ENCODE results near the gene TNPO3. TPM values are rescaled to one million over a fixed set of nuclear protein-coding genes. Genes with fewer than 3 reads are reported as not detected.
A peak's percentile ranks its signal among the peaks of the same experiment; 100 is the strongest.

TNPO3 gene
- polyA plus RNA-seq, 3 donors = 44.7 to 49.3 (median 46.7) TPM

DNA sequence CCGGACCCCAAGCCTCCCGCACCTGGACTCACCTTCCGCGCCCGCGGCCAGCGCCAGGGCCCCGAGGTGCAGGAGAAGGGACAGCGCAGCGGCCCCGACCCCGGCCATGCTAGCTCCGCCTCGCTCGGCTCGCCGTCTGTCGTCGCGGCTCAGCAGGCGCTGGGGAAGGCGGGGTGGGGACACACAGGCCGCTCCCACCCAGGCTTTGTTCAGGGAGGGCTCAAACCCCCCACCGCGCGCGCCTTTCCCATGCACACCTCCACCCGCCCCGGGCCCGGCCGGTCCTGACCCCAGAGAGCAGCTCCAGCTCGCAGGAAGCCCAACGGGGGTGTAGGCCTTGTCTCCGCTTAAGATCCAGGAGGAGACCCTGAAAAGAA lies 144.4 kb downstream of the TNPO3 start, which contains the start of gene KCP:
Gene KCP, minus strand, starts transcription at position 141 of the 377 bp plus-strand sequence. Its CDS starts 33 bp downstream, at position 108.
- DNase-seq = peak; percentile 43

DNA sequence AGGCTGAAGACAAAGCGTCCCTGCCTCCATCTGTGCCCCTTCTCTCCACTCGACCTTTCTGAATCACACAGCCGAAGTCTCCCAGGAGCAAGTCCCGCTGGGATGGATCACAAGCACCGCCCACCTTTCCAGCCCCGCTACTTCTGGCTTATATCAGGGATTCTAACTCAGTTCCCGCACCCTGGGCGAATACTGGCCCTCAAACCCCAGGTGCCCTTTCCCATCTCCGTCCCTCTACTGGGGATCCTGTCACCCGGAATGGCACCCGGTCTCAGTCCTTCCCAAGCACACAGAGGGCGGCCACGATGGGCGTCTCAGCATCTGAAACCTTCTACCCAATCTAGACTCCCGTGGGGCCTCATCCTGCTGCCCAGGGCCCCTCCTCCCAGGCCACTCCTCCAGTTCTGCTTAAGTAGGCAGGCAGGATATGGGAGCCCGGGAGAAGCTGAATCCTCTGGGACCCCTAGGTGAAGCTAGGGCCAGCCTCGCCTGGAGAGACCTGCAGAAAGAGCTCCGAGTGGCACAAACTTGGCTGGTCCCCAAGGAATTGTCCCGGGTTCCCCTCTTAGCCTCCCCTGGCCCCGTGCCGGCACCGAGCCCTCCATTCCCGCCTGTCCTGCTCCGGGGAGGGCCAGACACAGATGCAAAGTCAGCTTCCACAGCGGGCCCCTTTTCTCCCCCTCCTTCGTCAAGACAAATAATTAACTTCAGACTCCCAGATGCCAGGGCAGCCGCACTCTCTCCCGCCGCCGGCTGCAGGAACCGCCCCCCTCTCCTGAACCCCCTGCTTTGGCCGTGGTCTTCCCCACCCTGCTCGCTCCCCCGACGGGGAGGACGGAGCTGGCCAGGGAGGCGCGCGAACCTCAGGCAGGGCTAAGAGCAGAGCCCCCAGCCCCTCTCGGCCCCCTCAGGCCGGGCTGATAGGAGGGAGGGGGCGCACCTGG lies 145.0 kb downstream of the TNPO3 start:
- DNase-seq = peak; percentile 82

DNA sequence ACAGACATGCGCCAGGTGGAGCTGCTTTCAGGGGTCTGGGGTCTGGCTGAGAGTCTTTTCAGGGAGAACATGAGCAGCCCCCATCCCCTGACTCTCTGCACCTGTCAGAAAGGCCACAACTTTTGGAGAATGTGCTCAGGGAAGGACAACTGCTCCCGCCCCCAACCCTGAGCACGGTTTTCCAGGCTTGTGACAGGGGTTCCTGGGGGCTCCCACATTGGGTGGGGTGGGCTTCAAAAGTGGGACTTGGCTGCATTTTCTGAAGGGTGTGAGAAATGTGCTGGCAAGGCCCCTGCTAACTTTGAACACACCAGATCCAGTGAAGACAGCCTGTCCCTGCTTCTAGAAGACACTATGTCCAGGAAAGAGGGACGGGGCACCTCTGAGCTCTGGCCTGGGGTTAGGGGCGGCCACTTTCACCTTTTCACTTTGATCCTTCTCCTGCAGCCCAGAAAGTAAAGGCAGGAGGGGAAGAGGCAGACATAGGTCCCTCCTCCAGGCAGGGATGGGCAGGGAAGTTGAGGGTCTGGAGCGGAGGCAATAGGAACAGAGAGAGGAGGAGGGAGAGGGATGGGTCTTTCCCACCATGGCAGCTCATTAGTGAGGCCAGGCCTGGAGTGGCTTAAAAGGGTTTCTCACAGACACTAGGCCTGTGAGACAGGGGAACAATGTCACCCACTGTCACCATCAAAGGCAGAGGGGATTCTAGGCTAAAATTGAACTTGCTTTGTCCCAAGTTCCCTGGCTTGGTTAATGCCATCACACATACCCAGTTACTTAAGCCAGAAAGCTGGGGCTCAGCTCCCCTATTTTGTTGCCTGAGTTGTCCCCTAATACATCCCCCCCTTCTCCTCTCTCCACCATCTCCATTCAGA lies 145.9 kb downstream of the TNPO3 start:
- DNase-seq = no peak

DNA sequence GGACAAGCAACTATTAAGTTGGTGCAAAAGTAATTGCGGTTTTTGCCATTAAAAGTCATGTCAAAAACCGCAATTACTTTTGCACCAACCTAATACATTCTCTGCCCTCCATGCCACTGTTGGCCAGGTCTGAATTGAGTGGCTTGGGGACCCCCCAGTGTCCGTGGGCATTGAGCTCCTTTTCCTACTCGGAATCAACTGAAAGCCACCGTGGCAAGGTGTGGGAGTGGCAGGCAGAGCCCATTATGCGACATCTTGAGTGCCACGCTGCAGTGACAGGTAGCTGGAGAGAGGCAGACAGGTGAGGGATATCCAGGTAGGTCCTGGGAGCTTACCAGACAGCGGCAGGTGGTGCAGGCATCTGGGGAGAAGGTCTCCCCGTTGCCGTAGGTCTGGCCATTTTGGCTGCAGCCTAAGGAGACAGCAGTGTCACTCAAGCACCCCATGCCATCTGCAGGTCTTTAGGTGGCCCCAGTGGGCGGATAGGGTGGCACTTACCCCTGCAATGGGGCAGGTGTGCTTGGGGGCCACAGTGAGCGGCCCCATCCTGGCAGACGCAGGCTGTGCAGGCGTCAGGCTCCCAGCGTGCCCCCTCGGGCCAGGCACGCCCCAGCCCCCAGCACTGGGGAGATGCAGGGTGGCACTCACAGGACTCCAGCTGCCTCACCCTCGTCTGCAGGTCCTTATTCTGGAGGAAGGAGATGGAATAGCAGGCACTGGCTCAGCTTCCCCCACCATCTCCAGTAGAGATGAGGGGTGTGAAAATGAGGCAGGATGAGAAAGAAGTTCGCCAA lies 147.9 kb downstream of the TNPO3 start:
- no peak for DNase-seq

DNA sequence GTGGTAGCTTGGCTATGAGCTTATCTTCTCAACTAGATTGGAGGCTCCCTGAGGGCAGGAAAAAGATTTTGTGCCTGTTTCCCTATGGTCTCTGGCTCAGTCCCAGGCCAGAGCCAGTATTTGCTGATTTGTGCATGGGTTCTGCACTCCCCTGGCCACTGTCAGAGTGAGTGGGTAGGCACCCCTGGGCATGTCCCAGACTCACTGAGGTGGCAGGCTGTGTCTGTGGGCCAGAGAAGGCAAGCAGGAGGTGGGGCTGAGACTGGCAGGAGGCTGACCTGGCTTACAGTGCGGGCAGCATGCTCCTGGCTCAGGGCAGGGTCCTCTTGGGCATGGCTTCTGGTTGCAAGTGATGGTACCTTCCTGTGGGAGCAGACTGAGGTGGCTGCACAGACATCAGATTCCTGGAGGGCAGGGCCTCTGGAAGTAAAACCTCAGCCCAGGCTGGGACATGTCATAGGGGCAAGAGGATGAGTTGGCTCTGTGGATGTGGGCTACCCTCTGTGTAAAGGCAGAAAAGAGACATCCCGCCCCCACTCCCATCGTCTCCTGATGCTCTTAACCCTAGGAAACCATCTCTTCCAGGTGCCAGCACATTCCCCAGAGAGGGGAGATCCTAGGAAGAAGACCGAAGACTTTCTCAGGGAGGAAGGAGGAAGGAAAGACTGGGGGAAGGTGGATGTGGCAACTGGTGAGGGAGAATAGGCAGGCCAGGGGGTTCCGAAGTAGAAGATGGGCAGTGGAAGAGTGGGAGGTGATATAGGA lies 148.7 kb downstream of the TNPO3 start:
- no peak for DNase-seq

DNA sequence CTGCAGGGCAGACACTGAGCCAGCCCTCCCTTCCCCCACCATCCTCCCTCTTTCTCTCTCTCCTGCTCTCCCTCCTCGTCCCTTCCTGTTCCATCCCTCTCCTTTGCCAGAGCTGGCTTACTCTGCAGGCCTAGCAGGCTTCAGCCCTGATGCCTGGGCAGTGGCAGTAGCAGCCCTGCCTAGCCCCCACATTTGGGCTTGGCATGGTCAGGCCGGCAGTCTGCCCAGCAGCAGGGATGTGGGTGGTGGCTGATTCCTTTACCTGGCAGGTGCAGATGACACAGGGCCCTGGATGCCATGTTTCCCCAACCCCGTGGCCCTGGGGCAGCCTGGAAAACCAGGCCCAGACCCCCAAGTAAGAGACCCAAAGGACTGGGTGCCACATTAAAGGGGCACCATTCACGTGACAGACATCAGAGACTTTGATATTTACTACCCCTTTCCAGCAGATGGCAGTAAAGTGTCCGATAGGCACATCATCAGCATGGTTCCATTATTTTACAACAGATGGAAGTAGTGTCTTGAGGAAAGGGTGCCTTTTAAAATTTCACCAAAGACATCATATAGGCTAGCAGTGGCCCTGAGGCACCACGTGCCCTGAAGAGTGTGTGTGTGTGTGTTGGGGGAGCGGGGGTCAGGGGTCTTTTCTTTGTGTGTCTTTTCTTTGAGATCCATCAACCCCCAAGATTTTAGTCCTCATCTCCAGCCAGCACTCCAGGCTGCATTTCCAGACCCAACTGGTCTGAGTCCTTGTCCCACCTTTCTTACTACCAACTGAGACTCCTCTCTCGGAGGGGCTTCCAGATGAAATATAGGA lies 150.3 kb downstream of the TNPO3 start:
- no peak for DNase-seq

Other genes starting within 250 kb of the TNPO3 start
- 10 to 100 TPM; 15.8 to 24.8 (median 18.6) TPM for gene FLNC, start 224.7 kb downstream of the TNPO3 start, polyA plus RNA-seq (ENCODE audit: insufficient read length in 3 of 3)
- gene ATP6V1F, start 192.3 kb downstream of the TNPO3 start, polyA plus RNA-seq (ENCODE audit: insufficient read length in 3 of 3) = 100 to 1,000 TPM; 232 to 280 (median 269) TPM
- gene KCP, start 144.4 kb downstream of the TNPO3 start, polyA plus RNA-seq (ENCODE audit: insufficient read length in 3 of 3) = 10 to 100 TPM; 20.7 to 34.5 (median 32.4) TPM
- gene IRF5, start 117.2 kb downstream of the TNPO3 start, polyA plus RNA-seq (ENCODE audit: insufficient read length in 3 of 3) = 10 to 100 TPM; 11.4 to 14.8 (median 12.4) TPM
- gene TSPAN33, start 89.6 kb upstream of the TNPO3 start, polyA plus RNA-seq (ENCODE audit: insufficient read length in 3 of 3) = 10 to 100 TPM; 76.2 to 81.0 (median 79.6) TPM
- gene SMO, start 133.5 kb upstream of the TNPO3 start, polyA plus RNA-seq (ENCODE audit: insufficient read length in 3 of 3) = 100 to 1,000 TPM; 110 to 121 (median 115) TPM
- 10 to 100 TPM; 24.9 to 31.5 (median 27.5) TPM for gene AHCYL2, start 169.9 kb upstream of the TNPO3 start, polyA plus RNA-seq (ENCODE audit: insufficient read length in 3 of 3)